DND-41 (cell line): Measurements from ENCODE around the gene GPR55.

ENCODE experiments used
- ATAC-seq: fragments of 200-7000 bp; cut with Tn5 transposase; 3 replicates; pipeline ENCODE4 v1.9.1; 2021; ENCODE audit warnings: low read depth; ENCODE audit not compliant: insufficient read depth
- DNase-seq: peaks from one replicate; pipeline ENCODE4 v3.0.0-alpha.2; 2020
- H2AFZ ChIP-seq: 2 replicates; pipeline ENCODE4 v1.6.0; 2012; ENCODE audit warnings: low read depth, low read length
- H3K27ac ChIP-seq: 2 replicates; pipeline ENCODE4 v1.5.1; 2012; ENCODE audit warnings: low read length, inconsistent platforms
- H3K27me3 ChIP-seq: fragments of 200-600 bp; sonication (generic); 2 replicates; pipeline ENCODE4 v1.6.0; 2012; ENCODE audit warnings: low read length, mild to moderate bottlenecking, inconsistent platforms; ENCODE audit not compliant: insufficient read depth, poor library complexity
- H3K36me3 ChIP-seq: 2 replicates; pipeline ENCODE4 v1.5.1; 2012; ENCODE audit warnings: low read length, inconsistent platforms; ENCODE audit not compliant: insufficient read depth
- H3K4me1 ChIP-seq: 2 replicates; pipeline ENCODE4 v1.5.1; 2012; ENCODE audit warnings: mild to moderate bottlenecking, low read length; ENCODE audit not compliant: insufficient read depth
- H3K4me2 ChIP-seq: 2 replicates; pipeline ENCODE4 v1.6.0; 2012; ENCODE audit warnings: mild to moderate bottlenecking, moderate library complexity, low read length, inconsistent platforms; ENCODE audit not compliant: insufficient read depth
- H3K4me3 ChIP-seq, 2 experiments: fragments of 200-600 bp in 1 of 2; shearing (Covaris generic) in 1 of 2; 2 replicates each; pipeline ENCODE4 v1.5.1; 2012 to 2016; ENCODE audit warnings: inconsistent platforms in 2 of 2, low read length in 2 of 2, mild to moderate bottlenecking in 2 of 2, low read depth in 1 of 2, moderate library complexity in 1 of 2
- H3K79me2 ChIP-seq: 2 replicates; pipeline ENCODE4 v1.6.0; 2012; ENCODE audit warnings: low read length, inconsistent platforms; ENCODE audit not compliant: insufficient read depth
- H3K9ac ChIP-seq: 2 replicates; pipeline ENCODE4 v1.6.0; 2012; ENCODE audit warnings: low read depth, mild to moderate bottlenecking, inconsistent platforms, low read length, moderate library complexity
- H3K9me3 ChIP-seq: 2 replicates; pipeline ENCODE4 v1.5.1; 2012; ENCODE audit warnings: low read length, moderate library complexity, mild to moderate bottlenecking, inconsistent platforms; ENCODE audit not compliant: insufficient read depth, severe bottlenecking
- H4K20me1 ChIP-seq: 2 replicates; pipeline ENCODE4 v1.6.0; 2012; ENCODE audit warnings: low read length; ENCODE audit not compliant: insufficient read depth
- EZH2 ChIP-seq: IDR thresholded peaks from 3 replicates; pipeline ENCODE4 v1.6.1; 2012; ENCODE audit warnings: borderline replicate concordance, low read depth, mild to moderate bottlenecking, moderate library complexity, low read length, inconsistent platforms; ENCODE audit not compliant: severe bottlenecking
- TF ChIP-seq, protein P1 (sequence below): IDR thresholded peaks from 2 replicates; pipeline ENCODE4 v1.5.1; 2012; ENCODE audit warnings: borderline replicate concordance, low read length, moderate library complexity, mild to moderate bottlenecking; ENCODE audit not compliant: poor library complexity, severe bottlenecking; ENCODE audit errors: extremely low read depth

Gene GPR55

DNA sequence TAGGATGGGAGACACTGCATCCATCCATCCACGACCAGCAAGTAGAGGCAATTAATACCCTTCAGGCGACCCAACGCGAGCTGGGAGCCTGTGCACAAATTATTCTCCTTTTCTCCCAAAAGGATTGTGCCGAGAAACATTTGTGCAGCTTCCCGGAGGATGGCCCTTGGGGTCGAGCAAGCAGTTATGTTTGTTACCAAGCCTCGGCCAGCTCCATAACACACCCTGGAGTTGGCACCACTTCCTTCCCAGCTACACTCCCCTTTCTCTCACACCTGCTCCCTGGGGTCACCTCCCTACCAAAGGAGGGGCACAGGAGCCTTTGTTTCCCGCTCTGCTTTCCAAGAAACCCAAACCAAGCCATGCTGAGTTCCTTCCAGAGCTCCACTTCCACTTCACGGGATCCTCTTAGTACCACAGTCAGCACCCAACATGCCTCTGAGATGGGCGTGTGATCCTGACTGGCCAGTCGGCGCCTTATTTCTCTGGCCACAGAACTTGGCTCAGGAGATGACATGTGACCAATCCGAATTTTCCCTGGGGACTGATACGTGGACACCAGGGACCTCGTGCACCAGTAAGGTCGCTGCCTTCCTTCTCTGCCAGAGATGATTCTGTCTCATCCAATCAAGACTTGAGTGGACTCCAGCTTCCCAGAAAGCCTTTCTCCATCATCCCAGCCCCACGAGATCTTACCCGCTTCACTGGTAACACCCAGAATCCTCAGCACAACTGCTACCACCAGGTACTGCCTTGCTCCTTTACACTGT lies 28.5 kb downstream of the GPR55 start:
- Histone ChIP-seq H3K79me2 (no peaks in the 10 kb centered on the region), H3K9me3 (no peaks in the 10 kb centered on the region), H3K4me3 (no peak overlapping the region), H3K27ac (no peak overlapping the region), H3K27me3 (peaks cover 25% of the 10 kb centered on the region), H4K20me1 (0 out of 2 replicates have a peak, but pooled peaks cover 4% of the 10 kb centered on the region), H3K4me1 (no peaks in the 10 kb centered on the region), H2AFZ (no peak overlapping the region), H3K36me3 (no peaks in the 10 kb centered on the region), H3K9ac (no peak overlapping the region), H3K4me2 (no peak overlapping the region)
- DNase-seq (no peak), ATAC-seq (no peak)
- no peak for TF ChIP-seq EZH2
- TF ChIP-seq, protein P1, sequence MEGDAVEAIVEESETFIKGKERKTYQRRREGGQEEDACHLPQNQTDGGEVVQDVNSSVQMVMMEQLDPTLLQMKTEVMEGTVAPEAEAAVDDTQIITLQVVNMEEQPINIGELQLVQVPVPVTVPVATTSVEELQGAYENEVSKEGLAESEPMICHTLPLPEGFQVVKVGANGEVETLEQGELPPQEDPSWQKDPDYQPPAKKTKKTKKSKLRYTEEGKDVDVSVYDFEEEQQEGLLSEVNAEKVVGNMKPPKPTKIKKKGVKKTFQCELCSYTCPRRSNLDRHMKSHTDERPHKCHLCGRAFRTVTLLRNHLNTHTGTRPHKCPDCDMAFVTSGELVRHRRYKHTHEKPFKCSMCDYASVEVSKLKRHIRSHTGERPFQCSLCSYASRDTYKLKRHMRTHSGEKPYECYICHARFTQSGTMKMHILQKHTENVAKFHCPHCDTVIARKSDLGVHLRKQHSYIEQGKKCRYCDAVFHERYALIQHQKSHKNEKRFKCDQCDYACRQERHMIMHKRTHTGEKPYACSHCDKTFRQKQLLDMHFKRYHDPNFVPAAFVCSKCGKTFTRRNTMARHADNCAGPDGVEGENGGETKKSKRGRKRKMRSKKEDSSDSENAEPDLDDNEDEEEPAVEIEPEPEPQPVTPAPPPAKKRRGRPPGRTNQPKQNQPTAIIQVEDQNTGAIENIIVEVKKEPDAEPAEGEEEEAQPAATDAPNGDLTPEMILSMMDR, result no peak

DNA sequence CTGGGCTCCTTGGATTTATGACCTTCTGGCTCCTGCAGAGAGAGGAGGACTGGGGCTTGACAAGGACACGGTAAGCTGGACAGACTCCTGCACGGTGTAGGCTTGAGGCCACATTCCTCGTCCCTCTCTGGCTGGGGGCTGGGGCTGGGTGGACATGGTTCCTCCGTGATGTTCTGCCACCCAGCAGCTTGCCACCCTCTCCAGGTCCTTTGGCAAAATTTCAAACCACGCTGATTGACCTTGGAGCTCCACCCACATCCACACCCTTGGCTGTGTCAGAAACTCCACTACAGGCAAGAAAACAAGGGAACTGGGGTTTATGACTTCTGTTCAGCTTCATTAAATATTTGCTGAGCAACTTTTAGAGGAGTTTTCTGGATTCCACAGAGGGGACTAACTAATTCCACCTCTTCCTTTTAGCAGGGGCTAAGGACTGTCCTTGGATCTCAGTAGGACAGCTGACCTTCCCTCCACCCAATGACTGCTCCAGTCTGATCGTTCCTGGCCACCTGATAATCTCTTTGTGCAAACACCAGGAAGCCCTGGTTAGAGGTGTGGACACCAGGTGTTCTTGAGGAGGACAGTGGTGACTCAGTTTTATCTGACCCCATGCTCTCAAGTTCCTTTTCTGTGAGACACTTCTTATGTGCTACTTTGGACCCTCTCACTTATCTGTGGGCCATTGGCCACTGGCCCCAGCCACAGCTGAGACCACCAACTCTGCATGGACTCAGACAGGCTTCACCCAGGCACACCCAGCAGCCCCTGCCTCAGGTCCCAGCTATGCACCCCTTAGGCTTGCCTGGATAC lies 29.3 kb downstream of the GPR55 start:
- no peak overlapping the region for H3K9ac ChIP-seq
- H3K4me3 ChIP-seq, result no peak overlapping the region
- peaks cover 25% of the 10 kb centered on the region for H3K27me3 ChIP-seq
- H3K36me3 ChIP-seq, result no peaks in the 10 kb centered on the region
- H3K4me1 ChIP-seq, result no peaks in the 10 kb centered on the region
- DNase-seq, result no peak
- no peak overlapping the region for H3K27ac ChIP-seq
- no peak for TF ChIP-seq EZH2
- TF ChIP-seq, protein P1, result no peak
- no peak overlapping the region for H2AFZ ChIP-seq
- H3K9me3 ChIP-seq, result no peaks in the 10 kb centered on the region
- H4K20me1 ChIP-seq, result 0 out of 2 replicates have a peak, but pooled peaks cover 4% of the 10 kb centered on the region
- H3K4me2 ChIP-seq, result no peak overlapping the region
- no peaks in the 10 kb centered on the region for H3K79me2 ChIP-seq
- no peak for ATAC-seq

DNA sequence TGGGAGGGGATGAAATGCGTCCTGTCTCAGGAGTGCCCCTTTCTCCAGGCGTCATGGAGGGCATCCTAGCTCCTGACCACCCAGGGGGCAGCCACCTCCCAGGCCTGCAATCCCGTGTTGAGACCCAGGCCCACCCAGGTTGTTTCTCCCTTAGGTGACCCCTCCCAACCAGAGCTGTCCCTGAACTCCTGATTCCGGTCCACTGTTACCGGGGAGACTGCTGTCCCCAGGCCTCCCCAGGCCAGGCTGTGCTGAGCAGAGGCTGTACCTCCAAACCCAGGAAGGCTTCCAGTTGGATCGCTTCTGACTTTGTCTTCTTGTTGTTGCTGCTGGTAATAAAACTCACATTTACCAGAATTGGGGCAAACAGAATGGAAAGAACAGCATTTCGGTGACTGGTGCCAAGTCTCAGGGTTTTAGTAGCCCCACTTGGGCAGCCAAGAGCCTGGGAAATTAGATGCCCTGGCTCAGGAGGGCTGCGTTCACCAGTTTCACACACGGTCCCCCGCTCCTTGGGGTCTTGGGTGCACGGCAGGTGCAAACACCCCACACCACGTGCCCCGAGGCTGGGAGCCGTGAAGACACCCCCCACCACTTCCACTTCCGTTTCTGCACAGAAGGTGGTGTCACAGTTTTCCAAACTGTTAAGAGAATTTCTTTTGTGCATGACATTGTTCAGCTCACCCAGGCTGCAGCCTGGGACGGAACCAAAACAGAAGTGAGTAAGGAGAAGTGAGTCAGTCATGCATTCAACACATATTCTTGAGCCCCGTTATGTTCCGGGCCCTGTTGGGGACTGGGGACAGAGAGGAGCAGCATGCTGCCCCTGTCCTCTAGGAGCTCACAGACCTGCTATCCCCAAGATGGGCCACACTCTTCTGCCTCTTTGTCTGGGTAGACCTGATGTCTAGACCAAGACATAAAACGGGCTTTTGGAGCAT lies 30.9 kb downstream of the GPR55 start:
- ATAC-seq (no peak), DNase-seq (no peak)
- Histone ChIP-seq H3K9ac (no peak overlapping the region), H3K4me1 (no peaks in the 10 kb centered on the region), H3K9me3 (no peaks in the 10 kb centered on the region), H3K79me2 (no peaks in the 10 kb centered on the region), H4K20me1 (0 out of 2 replicates have a peak, but pooled peaks cover 4% of the 10 kb centered on the region), H3K4me3 (no peak overlapping the region), H2AFZ (no peak overlapping the region), H3K36me3 (no peaks in the 10 kb centered on the region), H3K27me3 (peaks cover 16% of the 10 kb centered on the region), H3K4me2 (no peak overlapping the region), H3K27ac (no peak overlapping the region)
- no peak for TF ChIP-seq EZH2
- TF ChIP-seq, protein P1, result no peak
